Esophagus (tissue), 2 donors: Measurements from ENCODE around the gene TTC28. TPM values are rescaled to one million over a fixed set of nuclear protein-coding genes. Genes with fewer than 3 reads are reported as not detected.

Experiments used
- H3K27ac ChIP-seq, 2 donors: one replicate each; pipeline ENCODE4 v1.5.1; 2013; ENCODE audit warnings: low read depth in 2 of 2, mild to moderate bottlenecking in 2 of 2, inconsistent platforms in 1 of 2, low read length in 1 of 2, moderate library complexity in 1 of 2
- H3K27me3 ChIP-seq, 2 donors: one replicate each; pipeline ENCODE4 v1.6.1; 2013; ENCODE audit warnings: low read length in 2 of 2, control low read depth in 1 of 2, mild to moderate bottlenecking in 1 of 2; ENCODE audit not compliant: insufficient read depth in 2 of 2, control insufficient read depth in 1 of 2
- H3K36me3 ChIP-seq, 2 donors: one replicate each; pipeline ENCODE4 v1.6.1; 2013; ENCODE audit warnings: low read length in 1 of 2; ENCODE audit not compliant: control insufficient read depth in 2 of 2, insufficient read depth in 2 of 2
- H3K4me1 ChIP-seq, 2 donors: one replicate each; pipeline ENCODE4 v1.6.1; 2013; ENCODE audit warnings: low read length in 1 of 2; ENCODE audit not compliant: control insufficient read depth in 2 of 2, insufficient read depth in 2 of 2
- H3K4me3 ChIP-seq, 2 donors: one replicate each; pipeline ENCODE4 v1.5.1; 2013; ENCODE audit warnings: low read length in 2 of 2, mild to moderate bottlenecking in 2 of 2, low read depth in 1 of 2, moderate library complexity in 1 of 2
- H3K9me3 ChIP-seq, 2 donors: one replicate each; pipeline ENCODE4 v1.6.1; 2013; ENCODE audit warnings: mild to moderate bottlenecking in 2 of 2, low read depth in 1 of 2, low read length in 1 of 2, moderate library complexity in 1 of 2; ENCODE audit not compliant: control insufficient read depth in 2 of 2, insufficient read depth in 1 of 2
- WGBS, 2 donors: extraction: QIAGEN DNeasy Blood & Tissue Kit; methylation state at CpG; one replicate each; pipeline ENCODE4 v1.1.7; 2013; 5-methylcytosine and 5-hydroxymethylcytosine counted together
- polyA plus RNA-seq, 2 donors: library from polyadenylated mRNA; stranded (reverse); fragments of 200-250 nt; gene quantifications; one replicate each; pipeline ENCODE4 v1.2.3, GENCODE V29; 2013
- donor health status: healthy with polysubstance abuse.
- donor health status: Bipolar disorder and iron deficiency.

TTC28 gene
- polyA plus RNA-seq, 2 donors: 1.4 to 2.6 TPM

DNA sequence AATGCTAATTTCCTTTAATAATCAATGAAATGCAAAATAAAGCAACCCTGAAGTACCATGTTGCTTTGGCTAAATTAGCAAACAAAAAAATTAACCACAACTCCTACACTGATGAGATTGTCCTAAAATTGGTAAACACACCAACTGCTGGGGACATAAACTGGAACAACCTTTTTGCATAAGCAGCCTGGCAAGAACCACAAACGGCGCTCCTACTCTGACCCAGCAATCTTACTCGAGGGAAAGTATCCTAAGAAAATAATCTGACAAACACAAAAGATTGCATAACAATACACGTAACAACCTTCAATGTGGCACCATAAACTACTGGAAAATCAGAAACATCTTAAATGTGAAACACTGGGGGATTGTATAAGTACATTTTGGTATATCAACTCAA is 570.8 kb downstream of the TTC28 start:
- no peaks in the 10 kb centered on the region for H3K27me3 ChIP-seq
- H3K9me3 ChIP-seq: no peaks in the 10 kb centered on the region
- H3K4me1 ChIP-seq: peaks cover 5 to 10% of the 10 kb centered on the region in 2 donors
- 80 to 83% methylated on average over 4 of the region's 4 CpGs for WGBS, 2 donors
- no peak overlapping the region for H3K27ac ChIP-seq
- no peaks in the 10 kb centered on the region for H3K36me3 ChIP-seq
- H3K4me3 ChIP-seq: no peak overlapping the region

DNA sequence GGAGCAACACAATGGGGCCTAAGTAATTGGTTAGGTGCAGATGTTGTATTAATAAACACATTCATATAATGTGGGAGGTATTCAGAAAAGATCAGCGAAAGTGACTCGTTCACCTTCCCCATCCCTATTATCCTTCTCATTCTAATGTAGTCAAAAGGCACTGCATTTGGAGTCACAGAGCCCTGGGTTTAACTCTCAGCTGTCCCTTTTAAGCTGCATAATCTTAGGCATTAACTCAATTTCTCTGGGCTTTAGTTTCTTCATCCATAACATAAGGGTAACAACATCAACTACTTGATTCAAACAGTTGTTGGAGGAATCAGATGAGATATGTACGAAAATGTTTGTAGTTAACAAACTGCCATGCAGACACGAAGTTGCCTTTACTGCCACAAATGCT is 573.0 kb downstream of the TTC28 start:
- Histone ChIP-seq H3K4me1 (peaks cover 5 to 13% of the 10 kb centered on the region in 2 donors), H3K36me3 (no peaks in the 10 kb centered on the region), H3K9me3 (no peaks in the 10 kb centered on the region), H3K4me3 (no peak overlapping the region), H3K27me3 (no peaks in the 10 kb centered on the region), H3K27ac (no peak overlapping the region)
- 88 to 90% methylated on average over 4 of the region's 4 CpGs for WGBS, 2 donors

DNA sequence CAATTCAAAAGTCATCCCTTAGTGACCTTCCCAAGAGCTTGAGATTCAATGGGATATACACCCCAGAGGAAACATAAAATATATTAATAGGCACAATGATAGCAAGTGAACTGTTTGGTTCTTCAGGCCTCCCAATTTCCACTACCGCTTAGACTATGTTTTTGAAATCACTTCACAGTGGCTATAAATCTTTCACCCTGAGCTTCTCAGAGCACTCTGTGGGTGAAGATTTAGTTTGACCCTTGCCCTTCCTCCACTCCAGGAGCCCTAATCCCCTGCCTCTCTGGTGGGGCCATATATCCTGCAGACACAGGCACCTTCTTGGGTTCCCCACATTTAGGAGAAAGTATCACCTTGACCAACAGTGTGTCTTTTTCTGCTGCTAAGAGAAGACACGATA is 573.7 kb downstream of the TTC28 start:
- H3K27ac ChIP-seq: peak overlapping the region in 1 of 2 donors; percentile 3
- H3K36me3 ChIP-seq: no peaks in the 10 kb centered on the region
- no peaks in the 10 kb centered on the region for H3K27me3 ChIP-seq
- no peaks in the 10 kb centered on the region for H3K9me3 ChIP-seq
- 78 to 79% methylated on average over 2 of the region's 2 CpGs for WGBS, 2 donors
- peaks cover 5 to 13% of the 10 kb centered on the region in 2 donors for H3K4me1 ChIP-seq
- no peak overlapping the region for H3K4me3 ChIP-seq

DNA sequence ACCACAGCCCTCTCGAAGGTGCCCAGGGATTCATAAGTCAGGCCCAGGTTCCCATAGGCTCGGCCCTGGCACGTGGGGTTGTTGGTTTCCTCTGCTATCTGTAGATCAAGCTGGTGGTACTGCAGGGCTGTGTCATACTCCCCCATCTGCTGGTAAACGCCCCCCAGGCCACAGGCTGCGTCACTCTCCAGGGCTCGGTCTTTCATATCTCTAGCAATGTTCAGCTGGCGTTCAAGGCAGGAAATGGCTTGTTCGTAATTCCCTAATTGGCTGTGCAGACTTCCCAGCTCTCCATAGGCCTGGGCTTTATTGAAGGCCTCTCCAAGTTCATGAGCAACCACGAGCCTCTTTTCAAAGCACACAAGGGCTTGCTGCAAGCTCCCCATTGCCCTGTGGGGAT is 574.2 kb downstream of the TTC28 start:
- 55 to 63% methylated on average over 9 of the region's 9 CpGs for WGBS, 2 donors
- H3K9me3 ChIP-seq: no peaks in the 10 kb centered on the region
- peak overlapping the region; percentile 3 to 58 for H3K27ac ChIP-seq
- H3K27me3 ChIP-seq: no peaks in the 10 kb centered on the region
- peaks cover 5 to 13% of the 10 kb centered on the region in 2 donors for H3K4me1 ChIP-seq
- H3K4me3 ChIP-seq: no peak overlapping the region
- no peaks in the 10 kb centered on the region for H3K36me3 ChIP-seq

DNA sequence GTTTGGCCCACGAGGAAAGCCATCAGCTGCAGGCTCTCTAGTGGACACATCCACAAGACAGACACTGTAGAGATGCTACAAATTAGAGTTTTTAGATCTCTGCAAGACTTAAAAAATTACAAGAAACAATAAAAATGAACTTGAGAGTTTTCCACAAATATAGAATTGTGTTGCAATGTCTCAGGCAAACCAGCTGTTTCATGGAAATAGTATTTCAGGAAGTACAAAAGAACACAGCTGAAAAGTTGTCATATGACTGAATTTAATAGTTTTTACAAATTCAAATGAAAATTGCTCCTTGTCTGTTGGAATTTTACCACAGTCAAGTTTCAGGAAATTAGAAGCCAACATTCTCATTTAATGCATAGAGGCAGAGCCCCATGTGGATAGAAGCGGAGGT is 576.0 kb downstream of the TTC28 start:
- H3K9me3 ChIP-seq: no peaks in the 10 kb centered on the region
- no peaks in the 10 kb centered on the region for H3K36me3 ChIP-seq
- no peaks in the 10 kb centered on the region for H3K27me3 ChIP-seq
- 87 to 88% methylated on average over 2 of the region's 2 CpGs for WGBS, 2 donors
- H3K27ac ChIP-seq: no peak overlapping the region
- peaks cover 5 to 11% of the 10 kb centered on the region in 2 donors for H3K4me1 ChIP-seq
- no peak overlapping the region for H3K4me3 ChIP-seq

DNA sequence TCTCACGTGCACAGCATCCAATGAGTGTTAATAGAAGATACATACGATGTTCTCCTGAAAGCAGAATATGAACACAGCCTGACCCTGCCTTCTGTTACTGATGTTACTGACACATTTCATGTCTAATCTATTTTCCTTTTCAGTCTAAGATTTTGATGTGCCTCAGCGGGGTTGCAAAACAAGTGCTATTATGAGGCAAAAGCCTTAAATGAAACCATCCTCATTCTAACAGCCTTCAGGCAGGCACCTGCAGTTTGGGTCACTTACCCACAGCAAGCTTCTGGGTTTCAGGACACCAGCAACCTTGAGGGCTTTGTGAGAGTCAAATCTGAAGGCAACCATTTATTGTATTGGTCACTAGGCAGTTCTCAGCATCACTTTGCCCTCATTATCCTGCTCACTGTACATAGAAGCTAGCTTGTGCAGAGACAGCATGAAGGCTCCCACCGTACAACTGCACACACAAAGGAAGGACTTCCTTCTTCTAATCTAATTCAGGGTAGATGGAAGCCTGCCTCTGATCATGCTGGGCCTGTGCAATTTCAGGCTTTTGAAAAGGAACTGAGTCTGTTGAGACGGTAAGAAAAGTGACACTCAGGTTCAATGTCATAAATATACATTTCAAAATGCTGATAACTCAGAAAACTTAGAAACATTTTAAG is 577.4 kb downstream of the TTC28 start:
- Histone ChIP-seq H3K27ac (no peak overlapping the region), H3K9me3 (no peaks in the 10 kb centered on the region), H3K4me3 (no peak overlapping the region), H3K27me3 (no peaks in the 10 kb centered on the region), H3K4me1 (peaks cover 5 to 11% of the 10 kb centered on the region in 2 donors), H3K36me3 (no peaks in the 10 kb centered on the region)
- 82 to 88% methylated on average over 5 of the region's 5 CpGs for whole genome bisulfite sequencing, 2 donors

DNA sequence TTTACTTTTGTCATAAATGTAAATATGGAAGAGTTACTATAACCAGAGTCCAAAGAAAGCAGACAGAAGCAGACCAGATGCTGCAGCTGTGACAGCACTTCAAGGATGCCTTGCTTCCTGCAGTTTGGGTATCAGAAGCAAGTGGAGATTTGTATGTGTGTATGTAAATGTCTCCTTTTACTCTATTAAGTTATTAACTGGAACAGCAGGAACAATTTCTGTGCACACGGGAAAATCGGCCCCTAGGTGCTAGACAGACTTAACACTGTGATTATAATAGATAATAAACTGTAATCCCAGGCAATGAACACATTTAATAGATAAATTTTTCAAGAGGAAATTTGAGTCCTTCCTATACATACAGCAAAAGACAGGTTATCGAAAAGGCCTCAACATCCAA is 582.0 kb downstream of the TTC28 start:
- 74 to 85% methylated on average over 3 of the region's 3 CpGs for WGBS, 2 donors
- H3K9me3 ChIP-seq: no peaks in the 10 kb centered on the region
- no peak overlapping the region for H3K4me3 ChIP-seq
- H3K4me1 ChIP-seq: no peaks in the 10 kb centered on the region
- H3K36me3 ChIP-seq: no peaks in the 10 kb centered on the region
- H3K27me3 ChIP-seq: no peaks in the 10 kb centered on the region
- H3K27ac ChIP-seq: no peak overlapping the region

DNA sequence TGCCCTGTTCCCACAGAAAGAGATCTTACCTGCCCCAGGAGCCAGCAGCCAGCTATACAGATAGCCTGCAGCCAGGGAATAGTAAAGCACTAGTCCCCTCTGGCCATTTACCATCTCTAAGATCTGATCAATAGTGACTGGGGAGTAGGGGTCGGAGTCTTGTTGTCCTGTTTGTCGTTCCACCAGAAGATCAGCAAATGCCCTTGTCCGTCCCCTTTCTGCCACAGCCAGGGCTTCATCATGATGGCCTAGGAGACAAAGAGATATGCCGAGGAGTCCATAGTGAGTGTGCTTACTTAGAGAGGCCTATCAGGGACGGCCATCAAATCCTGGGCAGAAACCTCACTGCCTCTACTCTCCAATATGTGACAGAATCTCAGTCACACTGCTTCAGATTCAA is 583.5 kb downstream of the TTC28 start:
- Histone ChIP-seq H3K36me3 (no peaks in the 10 kb centered on the region), H3K4me3 (no peak overlapping the region), H3K27ac (no peak overlapping the region), H3K4me1 (no peaks in the 10 kb centered on the region), H3K27me3 (no peaks in the 10 kb centered on the region), H3K9me3 (no peaks in the 10 kb centered on the region)
- WGBS, 2 donors: 92 to 94% methylated on average over 5 of the region's 5 CpGs

DNA sequence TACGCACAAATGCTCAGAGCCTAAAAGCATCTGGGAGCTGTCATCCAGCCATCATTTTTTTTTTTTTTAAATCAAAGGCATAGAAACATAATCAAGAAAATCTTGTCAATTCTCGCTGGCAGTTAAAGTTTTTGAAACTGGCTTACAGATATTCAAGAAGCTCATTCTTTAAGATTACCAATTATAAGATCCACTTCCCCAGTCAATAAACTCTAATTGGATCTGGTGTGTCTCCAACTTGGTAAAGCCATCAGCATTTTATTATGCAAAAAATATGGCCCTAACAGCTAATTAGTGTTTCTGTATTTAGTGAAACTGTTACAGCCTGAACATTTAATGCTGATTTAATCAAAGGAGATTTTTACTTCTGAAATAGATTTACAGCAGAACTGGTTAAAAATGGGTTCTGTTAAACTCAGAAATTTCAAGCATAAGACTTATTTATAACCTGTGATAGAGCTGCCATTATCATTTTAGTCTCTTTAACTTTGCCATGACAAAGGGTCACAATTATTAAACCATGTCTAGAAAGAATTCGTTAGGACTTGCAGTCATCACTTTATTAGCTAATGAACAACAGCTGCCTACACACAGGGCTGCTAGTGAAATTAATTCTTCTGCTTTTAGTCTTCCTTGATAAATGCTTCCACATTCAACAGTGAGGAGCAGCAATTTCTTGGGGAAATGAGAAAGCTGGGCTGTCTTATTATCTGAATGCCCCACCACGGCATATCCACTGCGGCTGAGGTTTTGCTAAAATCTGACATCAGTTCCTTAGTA is 584.1 kb downstream of the TTC28 start:
- H3K36me3 ChIP-seq: no peaks in the 10 kb centered on the region

DNA sequence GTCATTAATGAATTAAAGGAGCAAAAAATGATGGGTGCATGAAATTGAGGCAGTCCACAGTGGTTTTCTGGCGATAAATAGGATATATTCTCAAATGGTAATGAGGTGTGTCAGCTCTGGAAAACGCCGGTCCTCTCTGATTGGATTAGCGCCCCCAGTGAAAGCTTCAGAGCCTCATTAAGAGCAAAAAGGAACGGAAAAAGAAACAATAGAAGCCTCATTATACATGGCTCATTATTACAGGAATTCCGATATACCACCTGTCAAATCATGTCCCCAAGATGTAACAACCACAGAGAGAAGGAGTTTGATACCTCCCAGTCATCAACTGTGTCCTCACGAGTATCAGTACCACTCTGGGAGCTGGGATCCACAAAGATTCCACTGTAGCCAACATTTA is 584.9 kb downstream of the TTC28 start:
- no peaks in the 10 kb centered on the region for H3K9me3 ChIP-seq
- no peak overlapping the region for H3K4me3 ChIP-seq
- no peaks in the 10 kb centered on the region for H3K4me1 ChIP-seq
- H3K36me3 ChIP-seq: no peaks in the 10 kb centered on the region
- 88 to 89% methylated on average over 7 of the region's 7 CpGs for WGBS, 2 donors
- no peak overlapping the region for H3K27ac ChIP-seq
- H3K27me3 ChIP-seq: no peaks in the 10 kb centered on the region

More for the DNA sequence above, 584.1 kb downstream of the TTC28 start:
- no peaks in the 10 kb centered on the region for H3K9me3 ChIP-seq
- no peak overlapping the region for H3K27ac ChIP-seq
- 90 to 93% methylated on average over 5 of the region's 5 CpGs for WGBS, 2 donors
- H3K27me3 ChIP-seq: no peaks in the 10 kb centered on the region
- no peaks in the 10 kb centered on the region for H3K4me1 ChIP-seq
- H3K4me3 ChIP-seq: no peak overlapping the region
